ENCODE results near the gene OR51B4. TPM values are rescaled to one million over a fixed set of nuclear protein-coding genes. Genes with fewer than 3 reads are reported as not detected.

OR51B4 gene
- total and polyA plus RNA-seq, 9 of the 15 experiments (the other 6 are each of a cell fraction or from before 2014, with no cell fraction given), result 17.1 to 64.6 (median 39.9) TPM

GRCh38 chr11:5283086-5283485 lies 18.7 kb downstream of the OR51B4 start:
- peaks cover 90% of the 10 kb centered on the region for H3K79me2 ChIP-seq (ENCODE audit: control insufficient read depth, insufficient read depth, low read length)
- CTCF ChIA-PET (ENCODE audit: low intra/inter-chr PET ratio), result no interaction called here
- no peak overlapping the region for H3K4me3 ChIP-seq
- POLR2A ChIA-PET, result interaction anchor here (0.8 to 2.1 kb wide), 3 partner anchors 17 to 353 kb away, joined by 3 to 7 read pairs (median 5); partner anchors contain the start of gene HBG1
- peaks cover 33 to 88% of the 10 kb centered on the region in 2 experiments for H3K4me1 ChIP-seq (replicated peaks in 1 of 2; ENCODE audit: control insufficient read depth in 2 of 2, insufficient read depth in 2 of 2, low read length in 2 of 2)
- intact Hi-C loops (cut with micrococcal nuclease) (loop anchor here (10.0 kb wide), 2 partner anchors 222 to 312 kb away; partner anchors contain the start of genes TRIM6 and UBQLN3), in situ Hi-C loops (cut with MboI) (no loop called here)
- peaks cover 50% of the 10 kb centered on the region for H3K36me3 ChIP-seq (ENCODE audit: control insufficient read depth, insufficient read depth, low read length)
- DNase-seq (ENCODE audit: extremely low read depth in 1 of 4, low spot score in 3 of 4) (no peak), FAIRE-seq (no peak), ATAC-seq (no peak)
- no peaks in the 10 kb centered on the region for H3K9me3 ChIP-seq (replicated peaks; ENCODE audit: control insufficient read depth, insufficient read depth, low read depth, low read length)
- H3K9ac ChIP-seq (ENCODE audit: insufficient read depth in 1 of 2, low read depth in 2 of 2, low read length in 2 of 2), result peak overlapping the region in 1 of 2 experiments; percentile 3; a peak in 1 of 4 replicates
- H3K4me2 ChIP-seq (ENCODE audit: insufficient read depth, low read length), result 0 out of 2 replicates have a peak overlapping the region, but pooled peaks have one; percentile 16
- no peaks in the 10 kb centered on the region for H3K9me1 ChIP-seq (ENCODE audit: control insufficient read depth, insufficient read depth, low read length)
- 68% methylated on average over 3 of the region's 3 CpGs for WGBS (ENCODE audit: insufficient coverage, low coverage, missing lambda C conversion rate)
- H4K20me1 ChIP-seq (replicated peaks; ENCODE audit: control insufficient read depth, insufficient read depth, low read length), result no peaks in the 10 kb centered on the region
- BruUV-seq (replicated peaks), result no TSS peak
- no peaks in the 10 kb centered on the region for H3K27me3 ChIP-seq (ENCODE audit: control insufficient read depth in 2 of 2, insufficient read depth in 2 of 2, low read length in 2 of 2)
- peak overlapping the region; percentile 51 for H3K27ac ChIP-seq (ENCODE audit: extremely low read depth, low read depth, low read length)
- no peak overlapping the region for H2AFZ ChIP-seq (ENCODE audit: low read depth, low read length)
- TF ChIP-seq HMGN3 (IDR thresholded peaks at IDR 0.05; ENCODE audit: borderline replicate concordance, extremely low read depth, insufficient read length, low read depth, low read length) (no peak), TAF7 (tag; IDR thresholded peaks at IDR 0.05) (no peak), SIRT6 (IDR thresholded peaks at IDR 0.05; ENCODE audit: low read depth, low read length) (no peak), NR2C2 (CRISPR knock-in tag; IDR thresholded peaks at IDR 0.05) (no peak), NR2C2 (tag; IDR thresholded peaks at IDR 0.05) (peak; percentile 7; the same call in 1 of the 2 replicates), ZBTB40 (IDR thresholded peaks at IDR 0.05) (no peak), ZBTB40 (CRISPR knock-in tag; IDR thresholded peaks at IDR 0.05) (no peak), DNMT1 (IDR thresholded peaks at IDR 0.05) (no peak), POLR2B (IDR thresholded peaks at IDR 0.05; ENCODE audit: low read depth, partially characterized antibody) (no peak), CCAR2 (IDR thresholded peaks at IDR 0.05; ENCODE audit: low read depth, low read length) (no peak), ELF1 (tag; IDR thresholded peaks at IDR 0.05) (no peak), ETS2 (tag; IDR thresholded peaks at IDR 0.05; ENCODE audit: borderline replicate concordance, poor library complexity, severe bottlenecking) (no peak)
- TF ChIP-seq, protein P1, sequence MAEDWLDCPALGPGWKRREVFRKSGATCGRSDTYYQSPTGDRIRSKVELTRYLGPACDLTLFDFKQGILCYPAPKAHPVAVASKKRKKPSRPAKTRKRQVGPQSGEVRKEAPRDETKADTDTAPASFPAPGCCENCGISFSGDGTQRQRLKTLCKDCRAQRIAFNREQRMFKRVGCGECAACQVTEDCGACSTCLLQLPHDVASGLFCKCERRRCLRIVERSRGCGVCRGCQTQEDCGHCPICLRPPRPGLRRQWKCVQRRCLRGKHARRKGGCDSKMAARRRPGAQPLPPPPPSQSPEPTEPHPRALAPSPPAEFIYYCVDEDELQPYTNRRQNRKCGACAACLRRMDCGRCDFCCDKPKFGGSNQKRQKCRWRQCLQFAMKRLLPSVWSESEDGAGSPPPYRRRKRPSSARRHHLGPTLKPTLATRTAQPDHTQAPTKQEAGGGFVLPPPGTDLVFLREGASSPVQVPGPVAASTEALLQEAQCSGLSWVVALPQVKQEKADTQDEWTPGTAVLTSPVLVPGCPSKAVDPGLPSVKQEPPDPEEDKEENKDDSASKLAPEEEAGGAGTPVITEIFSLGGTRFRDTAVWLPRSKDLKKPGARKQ (CRISPR knock-in tag; IDR thresholded peaks at IDR 0.05), result no peak
